ENCODE data around the gene SHISA9. TPM values are rescaled to one million over a fixed set of nuclear protein-coding genes. Genes with fewer than 3 reads are reported as not detected.

SHISA9 gene
- total and polyA plus RNA-seq, 8 donors = 0.15 to 1.3 (median 0.38) TPM; not detected in 4

DNA sequence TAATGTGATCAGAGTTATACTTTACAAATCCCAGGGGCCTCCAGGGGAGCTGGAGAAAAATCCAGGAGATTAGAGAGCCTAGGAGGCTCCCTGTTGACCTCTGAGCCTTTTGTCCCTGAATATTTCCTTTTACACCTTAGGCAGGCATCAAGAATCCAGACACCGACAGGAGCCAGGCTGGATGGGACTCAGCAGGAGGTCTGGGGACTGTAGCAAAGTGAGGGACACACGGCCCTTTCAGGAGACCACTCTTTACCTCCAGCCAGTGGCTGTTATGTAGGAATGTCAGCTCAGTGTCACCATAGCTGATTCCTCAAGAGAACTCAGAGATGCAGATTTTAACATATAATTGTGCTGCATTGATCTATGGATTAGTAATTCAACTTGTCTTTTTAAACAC is 198.4 kb downstream of the SHISA9 start:
- 3 to 12% (median 11%) methylated on average over 2 of the region's 2 CpGs for WGBS, 5 donors
- Histone ChIP-seq H3K4me3 (no peak overlapping the region), H3K27me3 (no peaks in the 10 kb centered on the region), H3K4me1 (no peaks in the 10 kb centered on the region), H3K27ac (no peak overlapping the region), H3K9me3 (peaks cover 0 to 10% (median 6%) of the 10 kb centered on the region in 4 donors), H3K36me3 (no peaks in the 10 kb centered on the region)
- no peak for TF ChIP-seq POLR2A (IDR thresholded peaks at IDR 0.05)
- no peak for TF ChIP-seq CTCF (IDR thresholded peaks at IDR 0.05)
- TF ChIP-seq POLR2AphosphoS5 (IDR thresholded peaks at IDR 0.05) = no peak
- no peak for TF ChIP-seq EP300 (IDR thresholded peaks at IDR 0.05)
- intact Hi-C loops (cut with DNase I; ENCODE audit: low total_unique reads) = no loop called here
- DNase-seq = no peak

GRCh38 chr16:13100970-13101369 is 199.6 kb downstream of the SHISA9 start:
- peaks cover 0 to 14% (median 12%) of the 10 kb centered on the region in 4 donors for H3K9me3 ChIP-seq
- intact Hi-C loops (cut with DNase I; ENCODE audit: low total_unique reads) = no loop called here
- no peak for TF ChIP-seq CTCF (IDR thresholded peaks at IDR 0.05)
- TF ChIP-seq EP300 (IDR thresholded peaks at IDR 0.05) = no peak
- no peak for TF ChIP-seq POLR2AphosphoS5 (IDR thresholded peaks at IDR 0.05)
- no peak for TF ChIP-seq POLR2A (IDR thresholded peaks at IDR 0.05)
- no peaks in the 10 kb centered on the region for H3K27me3 ChIP-seq
- H3K4me1 ChIP-seq = no peaks in the 10 kb centered on the region
- H3K27ac ChIP-seq = no peak overlapping the region
- no peaks in the 10 kb centered on the region for H3K36me3 ChIP-seq
- WGBS, 5 donors = 52 to 70% (median 66%) methylated on average over 6 of the region's 6 CpGs
- no peak overlapping the region for H3K4me3 ChIP-seq
- DNase-seq = no peak

GRCh38 chr16:13101828-13102227 is 200.4 kb downstream of the SHISA9 start:
- DNase-seq = no peak
- H3K4me1 ChIP-seq = no peaks in the 10 kb centered on the region
- no peaks in the 10 kb centered on the region for H3K36me3 ChIP-seq
- TF ChIP-seq CTCF (IDR thresholded peaks at IDR 0.05) (no peak), POLR2A (IDR thresholded peaks at IDR 0.05) (no peak), POLR2AphosphoS5 (IDR thresholded peaks at IDR 0.05) (no peak), EP300 (IDR thresholded peaks at IDR 0.05) (no peak)
- 46 to 69% (median 52%) methylated on average over 3 of the region's 3 CpGs for WGBS, 5 donors
- no peak overlapping the region for H3K27ac ChIP-seq
- peaks cover 0 to 14% (median 12%) of the 10 kb centered on the region in 4 donors for H3K9me3 ChIP-seq
- H3K27me3 ChIP-seq = no peaks in the 10 kb centered on the region
- intact Hi-C loops (cut with DNase I; ENCODE audit: low total_unique reads) = no loop called here
- no peak overlapping the region for H3K4me3 ChIP-seq

DNA sequence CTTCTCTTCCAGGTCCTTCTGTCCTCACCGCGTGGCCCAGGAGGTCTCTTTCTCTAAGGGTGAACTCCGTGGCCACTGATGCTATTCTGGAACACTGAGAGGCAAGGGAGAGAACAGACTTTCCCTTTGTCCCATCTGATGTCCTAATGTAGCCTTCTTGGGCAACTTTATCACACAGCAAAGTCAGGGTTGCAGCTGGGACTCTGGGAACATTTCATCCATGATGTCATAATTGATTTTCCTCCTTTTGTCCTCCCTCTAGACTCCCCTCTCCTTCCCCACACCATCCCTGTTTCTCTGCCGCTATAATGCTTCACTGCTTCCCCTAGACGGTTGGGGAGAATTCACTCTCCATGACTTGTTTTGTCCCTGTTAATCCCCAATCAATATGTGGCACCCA is 201.0 kb downstream of the SHISA9 start:
- Histone ChIP-seq H3K27me3 (no peaks in the 10 kb centered on the region), H3K36me3 (no peaks in the 10 kb centered on the region), H3K4me3 (no peak overlapping the region), H3K9me3 (peaks cover 0 to 14% (median 12%) of the 10 kb centered on the region in 4 donors), H3K4me1 (no peaks in the 10 kb centered on the region), H3K27ac (no peak overlapping the region)
- DNase-seq = no peak
- 72 to 83% (median 75%) methylated on average over 5 of the region's 5 CpGs for WGBS, 5 donors
- intact Hi-C loops (cut with DNase I; ENCODE audit: low total_unique reads) = no loop called here
- TF ChIP-seq POLR2AphosphoS5 (IDR thresholded peaks at IDR 0.05) (no peak), POLR2A (IDR thresholded peaks at IDR 0.05) (no peak), CTCF (IDR thresholded peaks at IDR 0.05) (no peak), EP300 (IDR thresholded peaks at IDR 0.05) (no peak)

Measured in stomach (tissue), 9 donors.